WI38 (cell line): ENCODE measurements around the gene ENOX2.
"Not testable (repeated sequence)": the region's sequence is repeated elsewhere in the genome, so short reads cannot be mapped to it uniquely, and the experiment has no call there.

Experiments used
- H3K4me3 ChIP-seq: 2 replicates; pipeline ENCODE4 v1.5.1; 2011; ENCODE audit warnings: low read depth, mild to moderate bottlenecking, control low read depth, low read length
- TF ChIP-seq, protein P1 (sequence below): IDR thresholded peaks from 2 replicates; pipeline ENCODE4 v1.5.1; 2012; ENCODE audit warnings: low read depth, mild to moderate bottlenecking, control low read depth, low read length

Gene ENOX2

DNA sequence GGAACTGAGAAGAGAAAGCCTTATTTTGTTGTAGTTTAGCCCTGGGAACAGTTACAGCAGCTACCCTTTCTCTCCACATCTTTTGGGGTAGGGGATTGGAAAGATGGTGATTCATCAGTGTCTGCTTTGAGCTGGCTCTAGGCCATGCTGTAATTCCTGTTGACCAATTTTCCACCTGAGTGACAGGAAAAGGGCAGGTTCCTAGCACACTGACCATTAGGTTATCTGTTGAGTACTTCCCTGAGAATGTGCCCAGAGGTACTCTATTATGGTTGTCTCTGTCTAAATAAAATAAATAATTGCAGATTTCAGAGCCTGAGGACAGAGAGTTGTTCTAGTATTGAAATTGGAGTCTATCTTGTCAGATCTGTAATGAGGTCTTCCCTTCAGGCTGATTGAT, 109.0 kb downstream of the ENOX2 start:
- H3K4me3 ChIP-seq = no peak overlapping the region
- TF ChIP-seq, protein P1, sequence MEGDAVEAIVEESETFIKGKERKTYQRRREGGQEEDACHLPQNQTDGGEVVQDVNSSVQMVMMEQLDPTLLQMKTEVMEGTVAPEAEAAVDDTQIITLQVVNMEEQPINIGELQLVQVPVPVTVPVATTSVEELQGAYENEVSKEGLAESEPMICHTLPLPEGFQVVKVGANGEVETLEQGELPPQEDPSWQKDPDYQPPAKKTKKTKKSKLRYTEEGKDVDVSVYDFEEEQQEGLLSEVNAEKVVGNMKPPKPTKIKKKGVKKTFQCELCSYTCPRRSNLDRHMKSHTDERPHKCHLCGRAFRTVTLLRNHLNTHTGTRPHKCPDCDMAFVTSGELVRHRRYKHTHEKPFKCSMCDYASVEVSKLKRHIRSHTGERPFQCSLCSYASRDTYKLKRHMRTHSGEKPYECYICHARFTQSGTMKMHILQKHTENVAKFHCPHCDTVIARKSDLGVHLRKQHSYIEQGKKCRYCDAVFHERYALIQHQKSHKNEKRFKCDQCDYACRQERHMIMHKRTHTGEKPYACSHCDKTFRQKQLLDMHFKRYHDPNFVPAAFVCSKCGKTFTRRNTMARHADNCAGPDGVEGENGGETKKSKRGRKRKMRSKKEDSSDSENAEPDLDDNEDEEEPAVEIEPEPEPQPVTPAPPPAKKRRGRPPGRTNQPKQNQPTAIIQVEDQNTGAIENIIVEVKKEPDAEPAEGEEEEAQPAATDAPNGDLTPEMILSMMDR = no peak

- not testable (repeated sequence) for H3K4me3 ChIP-seq
Observed at GRCh38 chrX:130791870-130792269, 111.1 kb downstream of the ENOX2 start.

DNA sequence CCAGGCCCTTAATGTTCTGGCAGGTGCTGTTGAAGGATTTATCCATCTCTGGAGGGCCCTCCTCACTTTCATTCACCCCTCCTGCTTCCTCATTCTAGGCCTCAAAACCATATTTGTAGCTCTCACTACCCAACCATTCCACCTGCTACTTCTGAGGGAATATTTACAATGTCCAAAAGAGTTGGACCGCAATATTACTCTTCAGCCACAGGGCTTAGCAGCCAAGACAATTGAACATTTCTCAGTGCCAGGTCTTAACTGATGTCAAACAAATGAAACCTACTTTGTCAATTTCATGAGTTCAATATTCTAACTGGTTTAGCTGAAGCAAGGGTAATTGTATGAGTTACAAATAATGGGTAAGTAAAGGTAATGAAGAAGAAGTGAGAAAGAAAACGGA, 113.2 kb downstream of the ENOX2 start:
- TF ChIP-seq, protein P1 = no peak
- no peak overlapping the region for H3K4me3 ChIP-seq

GRCh38 chrX:130788786-130789581, 114.0 kb downstream of the ENOX2 start:
- no peak overlapping the region for H3K4me3 ChIP-seq
- TF ChIP-seq, protein P1 = no peak

GRCh38 chrX:130786030-130786429, 117.0 kb downstream of the ENOX2 start:
- no peak overlapping the region for H3K4me3 ChIP-seq
- TF ChIP-seq, protein P1 = no peak

DNA sequence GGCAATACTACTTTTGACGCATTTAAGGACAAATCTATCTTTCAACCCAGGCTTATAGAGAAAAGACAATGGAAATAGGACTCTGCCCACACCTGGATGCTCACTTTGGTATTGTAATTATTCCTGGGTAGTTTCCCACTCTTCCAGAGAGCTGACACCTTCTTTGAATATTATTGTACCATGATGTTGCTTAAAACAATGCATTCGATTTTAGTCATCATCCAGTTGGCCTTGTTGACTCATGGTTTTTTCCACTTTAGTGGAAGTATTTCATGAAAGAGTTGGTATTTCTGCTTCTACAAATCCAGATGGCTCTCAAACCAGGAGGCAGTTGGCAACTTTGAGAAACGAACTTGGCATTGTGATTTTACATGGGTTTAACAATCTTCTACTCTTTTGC, 124.2 kb downstream of the ENOX2 start:
- TF ChIP-seq, protein P1 = no peak
- no peak overlapping the region for H3K4me3 ChIP-seq

DNA sequence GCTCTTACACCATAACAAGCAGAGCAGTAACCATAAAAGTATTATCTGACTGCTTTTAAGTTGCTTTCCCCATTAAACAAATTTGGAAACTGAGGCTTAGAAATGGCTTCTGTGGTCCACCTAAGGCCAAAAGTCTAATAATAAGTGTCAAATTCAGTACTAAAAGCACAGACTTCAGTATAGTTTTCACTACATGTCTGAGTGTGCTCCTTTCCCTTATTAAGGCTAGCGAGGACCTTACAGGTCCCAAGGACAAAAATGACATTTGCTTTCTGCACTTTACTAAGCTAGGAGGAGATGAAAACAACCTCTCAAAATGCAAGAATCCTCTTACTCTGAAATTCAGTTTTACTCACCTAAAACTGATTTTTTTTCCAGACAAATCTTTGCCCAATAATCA, 127.2 kb downstream of the ENOX2 start:
- H3K4me3 ChIP-seq = no peak overlapping the region
- TF ChIP-seq, protein P1 = no peak

DNA sequence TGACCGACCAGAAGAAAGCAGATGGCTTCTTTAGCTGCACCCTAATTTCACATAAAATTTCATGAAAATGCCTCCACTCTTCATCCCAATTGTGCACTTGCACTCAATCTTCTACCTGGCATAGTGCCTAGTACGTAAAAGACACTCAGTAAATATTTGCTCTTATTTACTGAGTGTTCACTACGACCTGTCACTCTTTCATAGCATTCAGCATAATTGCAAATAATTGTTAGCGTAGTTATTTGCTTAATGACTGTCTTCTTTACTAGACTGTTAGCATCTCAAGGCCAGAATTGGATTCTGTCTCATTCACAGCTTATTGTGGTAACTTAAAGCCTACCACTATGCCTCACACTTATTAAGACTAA, 130.2 kb downstream of the ENOX2 start:
- TF ChIP-seq, protein P1 = no peak
- no peak overlapping the region for H3K4me3 ChIP-seq
